Measurements from ENCODE around the gene ANKS6.

DNA sequence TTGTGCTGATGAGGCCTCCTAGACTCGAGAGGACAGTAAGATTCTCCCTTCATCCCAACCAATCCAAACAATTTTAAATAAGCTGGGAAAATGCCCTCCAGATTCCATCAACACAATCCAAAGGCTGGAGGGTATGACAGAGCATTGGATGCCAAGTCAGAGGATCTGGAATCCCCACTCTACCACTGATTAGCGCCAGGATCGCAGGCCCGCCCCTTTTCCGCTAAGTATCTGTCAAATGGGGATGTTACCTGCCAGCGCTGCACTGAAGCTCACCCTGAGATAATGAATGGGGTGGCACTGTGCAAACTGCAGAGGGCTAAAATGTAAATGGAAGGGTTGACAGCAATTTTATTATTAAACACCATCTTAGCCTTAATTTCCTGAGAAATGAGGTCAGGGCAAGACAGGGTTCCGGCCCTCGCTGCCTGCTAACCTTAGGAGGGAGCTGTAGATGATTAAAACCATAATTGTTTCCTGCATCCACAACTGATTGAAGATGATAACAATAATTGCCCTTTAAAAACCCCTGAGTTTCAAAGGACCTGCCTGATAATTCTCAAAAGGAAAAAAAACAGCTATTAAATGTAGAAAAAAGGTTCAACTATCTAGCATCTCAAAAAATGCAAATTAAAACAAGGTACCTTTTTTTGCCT lies 56.0 kb downstream of the ANKS6 start:
- TF ChIP-seq, protein P1, sequence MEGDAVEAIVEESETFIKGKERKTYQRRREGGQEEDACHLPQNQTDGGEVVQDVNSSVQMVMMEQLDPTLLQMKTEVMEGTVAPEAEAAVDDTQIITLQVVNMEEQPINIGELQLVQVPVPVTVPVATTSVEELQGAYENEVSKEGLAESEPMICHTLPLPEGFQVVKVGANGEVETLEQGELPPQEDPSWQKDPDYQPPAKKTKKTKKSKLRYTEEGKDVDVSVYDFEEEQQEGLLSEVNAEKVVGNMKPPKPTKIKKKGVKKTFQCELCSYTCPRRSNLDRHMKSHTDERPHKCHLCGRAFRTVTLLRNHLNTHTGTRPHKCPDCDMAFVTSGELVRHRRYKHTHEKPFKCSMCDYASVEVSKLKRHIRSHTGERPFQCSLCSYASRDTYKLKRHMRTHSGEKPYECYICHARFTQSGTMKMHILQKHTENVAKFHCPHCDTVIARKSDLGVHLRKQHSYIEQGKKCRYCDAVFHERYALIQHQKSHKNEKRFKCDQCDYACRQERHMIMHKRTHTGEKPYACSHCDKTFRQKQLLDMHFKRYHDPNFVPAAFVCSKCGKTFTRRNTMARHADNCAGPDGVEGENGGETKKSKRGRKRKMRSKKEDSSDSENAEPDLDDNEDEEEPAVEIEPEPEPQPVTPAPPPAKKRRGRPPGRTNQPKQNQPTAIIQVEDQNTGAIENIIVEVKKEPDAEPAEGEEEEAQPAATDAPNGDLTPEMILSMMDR (IDR thresholded peaks at IDR 0.05; ENCODE audit: low read depth, low read length): no peak
- no peak for TF ChIP-seq POLR2A (IDR thresholded peaks at IDR 0.05; ENCODE audit: extremely low read depth, insufficient read length)
